ENCODE results near the gene RBM10.
"Not testable (repeated sequence)": the region's sequence is repeated elsewhere in the genome, so short reads cannot be mapped to it uniquely, and the experiment has no call there.

DNA sequence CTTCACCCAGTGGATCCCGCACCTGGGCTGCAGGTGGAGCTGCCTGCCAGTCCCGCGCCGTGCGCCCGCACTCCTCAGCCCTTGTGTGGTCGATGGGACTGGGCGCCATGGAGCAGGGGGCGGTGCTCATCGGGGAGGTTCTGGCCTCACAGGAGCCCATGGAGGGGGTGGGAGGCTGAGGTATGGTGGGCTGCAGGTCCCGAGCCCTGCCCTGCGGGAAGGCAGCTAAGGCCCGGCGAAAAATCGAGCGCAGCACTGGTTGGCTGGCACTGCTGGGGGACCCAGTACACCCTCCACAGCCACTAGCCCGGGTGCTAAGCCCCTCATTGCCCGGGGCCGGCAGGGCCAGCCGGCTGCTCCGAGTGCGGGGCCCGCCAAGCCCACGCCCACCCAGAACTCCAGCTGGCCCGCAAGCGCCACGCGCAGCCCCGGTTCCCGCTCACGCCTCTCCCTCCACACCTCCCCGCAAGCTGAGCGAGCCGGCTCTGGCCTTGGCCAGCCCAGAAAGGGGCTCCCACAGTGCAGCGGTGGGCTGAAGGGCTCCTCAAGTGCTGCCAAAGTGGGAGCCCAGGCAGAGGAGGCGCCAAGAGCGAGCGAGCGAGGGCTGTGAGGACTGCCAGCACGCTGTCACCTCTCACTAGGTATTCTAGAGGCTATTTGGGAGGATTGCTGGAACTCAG, 33.9 kb upstream of the RBM10 start:
- not testable (repeated sequence) for TF ChIP-seq CTCF, POLR2A (IDR thresholded peaks at IDR 0.05)
